Measurements from ENCODE around the gene VWA1.
"Not testable (repeated sequence)": the region's sequence is repeated elsewhere in the genome, so short reads cannot be mapped to it uniquely, and the experiment has no call there.

Gene VWA1

DNA sequence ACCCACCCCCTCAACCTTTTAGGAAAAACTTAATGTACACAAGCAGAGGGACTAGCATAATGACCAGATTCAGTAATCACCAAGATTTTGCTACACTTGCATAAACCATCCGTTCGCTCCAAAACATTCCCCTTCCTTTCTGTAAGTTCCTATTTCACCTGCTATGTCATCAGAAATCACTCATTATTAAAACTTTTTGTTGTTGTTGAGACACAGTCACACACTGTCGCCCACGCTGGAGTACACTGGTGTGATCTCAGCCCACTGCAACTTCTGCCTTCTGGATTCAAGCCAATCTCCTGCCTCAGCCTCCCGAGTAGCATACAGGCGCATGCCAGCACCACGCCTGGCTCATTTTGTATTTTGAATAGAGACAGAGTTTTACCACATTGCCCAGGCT lies 31.8 kb upstream of the VWA1 start:
- no peak for FAIRE-seq

GRCh38 chr1:1406101-1406820 lies 29.2 kb upstream of the VWA1 start:
- FAIRE-seq = no peak

DNA sequence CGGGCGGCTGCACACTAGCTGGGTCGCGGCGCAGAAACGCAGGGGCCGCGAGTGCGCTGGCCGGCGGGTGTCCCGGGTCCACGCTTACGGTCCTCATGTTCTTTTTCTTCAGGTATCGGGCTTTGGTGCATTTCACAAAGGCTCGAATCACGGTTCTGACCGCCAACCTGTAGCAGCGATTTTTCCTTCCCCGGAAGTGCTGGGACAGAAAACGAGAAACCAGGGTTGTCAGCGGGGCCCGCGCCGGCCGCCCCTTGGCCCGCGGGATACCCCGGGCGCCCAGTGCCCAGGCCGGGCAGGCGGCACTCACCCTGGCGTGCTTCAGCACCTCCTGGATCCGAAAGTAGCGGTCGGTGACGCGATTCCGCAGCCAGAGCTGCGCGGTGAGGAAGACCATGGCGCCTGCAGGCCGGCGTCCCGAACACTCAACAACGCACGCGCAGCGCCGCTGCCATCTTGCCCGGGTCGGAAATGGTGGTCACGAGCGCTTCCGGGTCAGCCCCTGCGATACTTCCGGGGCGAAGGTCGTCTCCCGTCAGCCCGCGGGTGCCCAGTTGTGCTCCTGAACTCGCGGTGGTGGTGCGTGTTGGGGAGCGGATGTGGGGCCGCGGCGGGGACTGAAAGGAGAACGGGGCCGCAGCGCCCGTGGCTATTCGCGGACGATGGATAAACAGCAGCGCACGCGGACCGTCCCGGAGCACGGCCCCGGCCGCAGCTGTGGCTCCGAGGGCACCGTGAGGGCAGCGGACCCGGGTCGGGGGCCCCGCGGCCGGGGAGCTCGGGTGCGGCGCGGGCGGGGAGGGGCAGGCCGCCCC lies 28.5 kb upstream of the VWA1 start, which contains the start of gene MRPL20:
Gene MRPL20, minus strand, starts transcription at position 473 of the 815 bp plus-strand sequence. Its CDS starts 76 bp downstream, at position 397.
- FAIRE-seq = no peak

- FAIRE-seq = no peak
Observed at GRCh38 chr1:1407636-1408318, 27.7 kb upstream of the VWA1 start.

DNA sequence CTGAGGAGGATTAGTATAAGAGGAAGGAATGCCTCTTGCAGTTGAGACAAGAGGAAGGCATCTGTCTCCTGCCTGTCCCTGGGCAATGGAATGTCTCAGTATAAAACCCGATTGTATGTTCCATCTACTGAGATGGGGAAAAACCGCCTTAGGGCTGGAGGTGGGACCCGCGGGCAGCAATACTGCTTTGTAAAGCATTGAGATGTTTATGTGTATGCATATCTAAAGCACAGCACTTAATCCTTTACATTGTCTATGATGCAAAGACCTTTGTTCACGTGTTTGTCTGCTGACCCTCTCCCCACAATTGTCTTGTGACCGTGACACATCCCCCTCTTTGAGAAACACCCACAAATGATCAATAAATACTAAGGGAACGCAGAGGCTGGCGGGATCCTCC lies 25.3 kb upstream of the VWA1 start:
- not testable (repeated sequence) for FAIRE-seq

- FAIRE-seq = no peak
Observed at GRCh38 chr1:1411626-1412025, 23.9 kb upstream of the VWA1 start.

DNA sequence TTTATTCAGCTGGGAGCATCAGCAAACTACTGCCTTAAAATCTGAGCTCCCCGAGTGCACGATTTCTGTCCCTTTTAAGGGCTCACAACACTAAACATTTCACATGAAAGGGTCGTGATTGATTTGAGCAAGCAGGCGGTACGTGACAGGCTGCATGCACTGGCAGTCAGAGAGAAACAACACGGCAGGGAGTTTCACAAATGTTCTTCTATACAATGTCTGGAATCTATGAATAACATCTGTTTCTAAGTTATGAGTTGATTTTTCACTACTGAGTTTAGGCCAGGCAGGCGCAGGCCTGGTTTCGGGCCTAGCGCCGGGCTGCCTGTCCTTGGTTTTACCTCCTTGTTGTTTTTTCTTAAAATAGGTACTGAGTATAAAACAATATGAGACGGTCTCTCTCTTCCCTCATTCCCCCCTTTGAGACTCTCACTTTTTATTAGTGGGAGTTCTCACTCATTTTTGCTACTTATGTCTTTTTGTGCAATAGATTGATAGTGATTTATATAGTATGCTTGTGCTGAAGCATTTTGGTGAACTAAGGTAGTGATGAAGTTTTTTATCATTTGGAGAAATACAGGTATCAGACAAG lies 23.1 kb upstream of the VWA1 start:
- not testable (repeated sequence) for FAIRE-seq

GRCh38 chr1:1415751-1416150 lies 19.7 kb upstream of the VWA1 start:
- no peak for FAIRE-seq

- not testable (repeated sequence) for FAIRE-seq
Observed at GRCh38 chr1:1417396-1417795, 18.1 kb upstream of the VWA1 start.

DNA sequence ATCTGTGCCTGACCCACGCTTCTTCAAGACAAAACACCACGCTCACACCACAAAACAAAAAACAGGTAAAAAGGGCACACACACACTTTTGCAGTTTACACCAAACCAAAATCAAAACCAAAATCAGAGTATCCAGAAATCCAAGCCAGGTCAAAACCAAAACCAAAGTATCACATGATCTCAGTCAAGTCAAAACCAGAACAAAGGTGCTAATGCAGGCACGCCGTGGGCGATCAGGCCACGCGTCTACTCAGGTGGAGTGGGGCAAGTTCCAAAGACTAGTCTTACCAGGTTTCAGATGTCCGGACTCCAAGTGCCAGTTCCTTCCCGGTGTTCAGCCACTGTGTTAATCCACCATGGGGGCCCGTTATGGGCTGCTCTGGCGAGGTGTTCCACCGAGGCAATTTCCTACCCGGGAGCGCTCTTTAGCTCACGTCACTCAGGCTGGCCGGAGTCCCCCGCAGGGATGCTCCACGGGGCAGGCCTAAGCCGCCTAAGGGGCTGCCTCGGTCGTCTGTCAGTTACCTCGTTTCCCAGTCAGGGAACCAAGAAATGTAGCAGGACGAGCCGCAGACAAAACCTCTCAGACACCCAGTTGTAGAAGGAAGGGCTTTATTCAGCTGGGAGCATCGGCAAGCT lies 17.5 kb upstream of the VWA1 start:
- not testable (repeated sequence) for FAIRE-seq

DNA sequence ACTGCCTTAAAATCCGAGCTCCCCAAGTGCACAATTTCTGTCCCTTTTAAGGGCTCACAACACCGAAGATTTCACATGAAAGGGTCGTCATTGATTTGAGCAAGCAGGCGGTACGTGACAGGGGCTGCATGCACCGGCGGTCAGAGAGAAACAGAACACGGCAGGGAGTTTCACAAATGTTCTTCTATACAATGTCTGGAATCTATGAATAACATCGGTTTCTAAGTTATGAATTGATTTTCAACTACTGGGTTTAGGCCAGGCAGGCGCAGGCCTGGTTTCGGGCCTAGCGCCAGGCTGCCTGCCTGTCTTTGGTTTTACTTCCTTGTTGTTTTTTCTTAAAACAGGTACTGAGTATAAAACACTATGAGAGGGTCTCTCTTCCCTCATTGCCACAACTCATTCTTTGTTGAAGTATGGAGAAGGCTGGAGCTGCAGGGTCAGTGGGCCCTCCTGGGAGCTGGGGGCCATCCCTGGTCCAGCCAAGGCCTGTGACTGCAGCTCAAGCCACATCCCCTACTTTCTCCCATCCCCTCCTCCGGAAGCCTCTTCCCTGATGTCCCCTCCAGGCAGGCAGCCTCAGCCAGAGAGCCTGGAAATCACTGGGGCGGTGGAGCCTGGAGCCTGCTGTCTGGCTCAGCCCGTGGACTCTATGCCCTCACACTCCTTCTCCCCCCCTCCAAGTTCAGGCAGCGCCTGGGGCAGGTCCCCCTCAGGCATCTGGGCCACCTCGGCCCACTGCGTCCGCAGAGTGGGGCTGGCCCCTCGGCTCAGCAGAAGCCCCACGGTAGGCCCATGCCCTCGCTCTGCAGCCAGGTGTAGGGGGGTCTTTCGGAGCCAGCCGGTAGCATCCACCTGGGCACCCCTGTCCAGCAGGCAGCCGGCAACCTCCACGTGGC lies 16.8 kb upstream of the VWA1 start:
- no peak for FAIRE-seq

- FAIRE-seq = no peak
Observed at GRCh38 chr1:1419363-1419812, 16.1 kb upstream of the VWA1 start.

- no peak for FAIRE-seq
Observed at GRCh38 chr1:1419813-1420653, 15.5 kb upstream of the VWA1 start.

DNA sequence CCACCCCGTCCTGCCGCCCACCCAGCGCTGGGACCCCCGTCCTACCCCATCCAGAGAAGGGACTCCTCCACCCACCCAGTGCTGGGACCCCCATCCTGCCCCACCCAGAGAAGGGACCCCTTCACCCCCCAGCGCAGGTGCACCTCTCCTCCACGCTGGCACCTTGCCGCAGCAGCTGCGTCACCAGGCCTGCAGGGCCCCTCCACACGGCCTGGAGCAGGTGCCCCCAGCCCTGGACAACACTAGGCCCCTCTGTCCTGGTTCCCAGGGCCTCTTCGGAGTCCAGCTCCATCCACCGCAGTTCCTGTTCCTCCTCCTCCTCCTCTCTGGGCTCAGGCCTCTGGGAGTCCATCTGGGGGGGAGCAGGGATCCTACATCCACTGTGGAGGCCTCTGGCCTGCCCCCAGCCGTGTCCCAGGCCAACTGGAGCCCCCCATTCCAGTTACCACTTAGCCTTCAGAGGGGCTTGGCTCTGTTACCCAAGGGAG lies 14.8 kb upstream of the VWA1 start:
- FAIRE-seq = no peak

GRCh38 chr1:1421147-1421906 lies 14.2 kb upstream of the VWA1 start, which contains the start of gene ANKRD65:
TSS of gene ANKRD65 (minus strand) at chr1:1421276. CDS start at chr1:1421005, 271 bp downstream.
- FAIRE-seq = no peak

DNA sequence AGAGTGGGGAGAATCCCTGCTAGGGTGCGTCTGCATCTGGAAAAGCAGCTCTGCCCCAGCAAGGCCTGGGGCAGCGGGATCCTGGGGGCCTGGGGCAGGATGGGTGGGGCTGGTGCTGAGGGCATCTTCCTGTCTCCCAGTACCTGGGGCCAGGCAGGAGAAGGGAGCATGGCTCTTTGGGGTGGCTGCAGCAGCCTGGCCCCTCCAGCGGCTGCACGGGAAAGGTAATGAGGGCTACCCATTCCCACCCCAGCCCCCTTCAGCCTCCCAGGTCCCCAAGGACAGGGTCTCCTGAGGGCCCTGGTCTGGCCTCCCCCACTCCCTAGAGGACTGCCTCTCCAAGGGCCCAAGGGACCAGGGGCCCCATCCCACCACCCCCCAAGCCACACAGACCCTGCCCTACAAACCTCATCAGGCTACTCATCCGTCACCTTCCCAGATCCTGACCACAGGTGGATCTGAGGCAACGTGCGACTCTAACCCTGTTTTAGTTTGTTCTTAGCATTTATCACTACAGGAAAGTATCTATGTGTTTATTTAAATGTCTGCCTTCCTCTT lies 13.5 kb upstream of the VWA1 start:
- FAIRE-seq = no peak

DNA sequence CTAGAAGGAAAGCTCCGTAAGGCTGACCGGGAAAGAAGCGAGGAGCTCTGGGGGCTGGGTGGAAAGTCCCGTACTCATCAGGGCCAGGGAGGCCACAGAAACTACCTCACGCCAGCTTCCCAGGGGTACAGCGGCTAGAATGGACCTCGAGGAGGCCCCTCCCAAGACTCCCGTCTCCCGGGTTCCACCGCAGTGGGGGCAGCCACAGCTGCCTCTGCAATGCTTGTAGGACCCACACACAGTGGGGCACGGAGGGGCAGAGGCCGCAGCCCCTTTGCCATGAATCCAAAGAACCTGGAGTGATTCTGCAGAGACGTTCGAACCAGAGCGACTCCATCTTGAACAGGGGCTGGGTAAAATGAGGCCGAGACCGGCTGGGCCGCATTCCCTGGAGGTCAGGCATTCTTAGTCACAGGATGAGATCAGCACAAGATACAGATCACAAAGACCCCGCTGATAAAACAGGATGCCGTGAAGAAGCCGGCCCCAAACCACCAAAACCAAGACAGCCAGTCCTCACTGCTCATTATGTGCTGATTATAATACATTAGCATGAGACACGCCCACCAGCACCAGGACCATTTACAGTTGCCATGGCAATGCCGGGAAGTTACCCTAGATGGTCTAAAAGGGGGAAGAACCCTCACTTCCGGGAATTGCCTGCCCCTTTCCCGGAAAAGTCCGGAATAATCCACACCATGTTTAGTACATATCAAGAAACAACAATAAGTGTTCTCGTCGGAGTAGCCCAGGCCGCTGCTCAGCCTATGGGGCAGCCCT lies 12.8 kb upstream of the VWA1 start:
- no peak for FAIRE-seq

GRCh38 chr1:1423245-1423597 lies 12.3 kb upstream of the VWA1 start:
- no peak for FAIRE-seq

All from islet of Langerhans (tissue), 1 donor.